CD4-positive, alpha-beta T cell (primary cell): Measurements from ENCODE around the gene MYBPH. TPM values are rescaled to one million over a fixed set of nuclear protein-coding genes. Genes with fewer than 3 reads are reported as not detected.

ENCODE experiments used
- ATAC-seq: fragments of 200-7000 bp; cut with Tn5 transposase; one replicate; pipeline ENCODE4 v1.10.0; 2022; ENCODE audit warnings: mild to moderate bottlenecking; ENCODE audit not compliant: poor library complexity
- CTCF ChIA-PET: fragments of 350-600 bp; sonication (Branson Sonifier 250); formaldehyde crosslinking; loops from one replicate; lab custom pipeline; 2021; ENCODE audit warnings: antibody characterized with exemption, inconsistent platforms; lab: Charles Lee
- POLR2A ChIA-PET: fragments of 350-600 bp; sonication (Branson Sonifier 250); formaldehyde crosslinking; loops from one replicate; lab custom pipeline; 2021; ENCODE audit warnings: antibody characterized with exemption, inconsistent platforms; lab: Charles Lee
- DNase-seq, 14 experiments: peaks; one replicate each; pipeline ENCODE4 v3.0.0-alpha.2; 2013 to 2020; ENCODE audit warnings: mixed read lengths in 2 of 14
- H3K27ac ChIP-seq, 2 donors: one replicate each; pipeline versions ENCODE4 v1.5.1 to v1.7.0; 2013; ENCODE audit warnings: low read length in 2 of 2, low read depth in 1 of 2, mild to moderate bottlenecking in 1 of 2
- H3K27me3 ChIP-seq, 2 experiments: 1 replicate in 1 of 2; 2 replicates in 1 of 2; pipeline versions ENCODE4 v1.6.1 to v1.7.0; 2013; ENCODE audit warnings: low read length in 2 of 2, control low read depth in 1 of 2, mild to moderate bottlenecking in 1 of 2, moderate library complexity in 1 of 2; ENCODE audit not compliant: insufficient read depth in 2 of 2, control insufficient read depth in 1 of 2
- H3K36me3 ChIP-seq: one replicate; pipeline ENCODE4 v1.6.1; 2013; ENCODE audit warnings: low read length, control low read depth; ENCODE audit not compliant: insufficient read depth
- H3K4me1 ChIP-seq: one replicate; pipeline ENCODE4 v1.6.1; 2013; ENCODE audit warnings: low read length, control low read depth; ENCODE audit not compliant: insufficient read depth
- H3K4me3 ChIP-seq: one replicate; pipeline ENCODE4 v1.5.1; 2013; ENCODE audit warnings: mild to moderate bottlenecking, low read length, moderate library complexity
- H3K9me3 ChIP-seq, 2 experiments: 1 replicate in 1 of 2; 2 replicates in 1 of 2; pipeline versions ENCODE4 v1.6.1 to v1.7.0; 2013; ENCODE audit warnings: low read length in 2 of 2, mild to moderate bottlenecking in 2 of 2, control low read depth in 1 of 2, moderate library complexity in 1 of 2; ENCODE audit not compliant: control insufficient read depth in 1 of 2, insufficient read depth in 1 of 2
- H3K27ac Mint-ChIP-seq: one replicate; pipeline ENCODE4 v1.8.0; 2020; ENCODE audit warnings: mixed read lengths
- H3K27me3 Mint-ChIP-seq: one replicate; pipeline ENCODE4 v1.8.0; 2021; ENCODE audit warnings: mixed read lengths
- H3K36me3 Mint-ChIP-seq: one replicate; pipeline ENCODE4 v1.8.0; 2021; ENCODE audit warnings: low read depth, mixed read lengths
- H3K4me1 Mint-ChIP-seq: one replicate; pipeline ENCODE4 v1.8.0; 2021; ENCODE audit warnings: low read depth, mixed read lengths
- H3K4me3 Mint-ChIP-seq: one replicate; pipeline ENCODE4 v1.8.0; 2020; ENCODE audit warnings: mild to moderate bottlenecking, mixed read lengths
- H3K9me3 Mint-ChIP-seq: one replicate; pipeline ENCODE4 v1.8.0; 2020; ENCODE audit warnings: mixed read lengths
- CTCF ChIP-seq: fragments of 200-600 bp; IDR thresholded peaks from one replicate; pipeline ENCODE4 v1.8.0; 2022; ENCODE audit warnings: antibody characterized with exemption, mild to moderate bottlenecking
- intact Hi-C, 2 experiments: fragments of 100-400 bp; cut with DNase I in 1 of 2; cut with micrococcal nuclease in 1 of 2; formaldehyde crosslinking; loops; one replicate each; pipeline versions ENCODE4 v1.15.1 to v1.9.0; 2023 to 2025; cut with DNase I, micrococcal nuclease
- total RNA-seq, 174 experiments: library from RNA in 2 of 174; stranded (reverse) in 2 of 174; gene quantifications; one replicate each; pipeline ENCODE4 v1.2.3 and lab custom pipeline; 2021 to 2026

MYBPH gene
- total RNA-seq, 2 experiments from 2014 or later = not detected

- H3K4me1 Mint-ChIP-seq = no peaks in the 10 kb centered on the region
- no peaks in the 10 kb centered on the region for H3K36me3 ChIP-seq
- ChIA-PET POLR2A (no interaction called here), CTCF (no interaction called here)
- no peak overlapping the region for H3K27ac ChIP-seq
- TF ChIP-seq CTCF = no peak
- H3K36me3 Mint-ChIP-seq = no peaks in the 10 kb centered on the region
- ATAC-seq (no peak), DNase-seq (no peak)
- H3K4me3 ChIP-seq = no peak overlapping the region
- H3K27ac Mint-ChIP-seq = no peak overlapping the region
- intact Hi-C loops = no loop called here
- no peaks in the 10 kb centered on the region for H3K9me3 ChIP-seq
- H3K4me3 Mint-ChIP-seq = no peak overlapping the region
- peaks cover 5% of the 10 kb centered on the region for H3K27me3 Mint-ChIP-seq
- no peaks in the 10 kb centered on the region for H3K9me3 Mint-ChIP-seq
- no peaks in the 10 kb centered on the region for H3K27me3 ChIP-seq
- H3K4me1 ChIP-seq = no peaks in the 10 kb centered on the region
These were observed 14.3 kb upstream of the MYBPH start for GRCh38 chr1:203189951-203190352.

- Mint-ChIP-seq H3K27ac (no peak overlapping the region), H3K4me3 (no peak overlapping the region), H3K4me1 (no peaks in the 10 kb centered on the region), H3K36me3 (no peaks in the 10 kb centered on the region), H3K9me3 (no peaks in the 10 kb centered on the region), H3K27me3 (peaks cover 5% of the 10 kb centered on the region)
- CTCF ChIA-PET = no interaction called here
- H3K36me3 ChIP-seq = no peaks in the 10 kb centered on the region
- no peaks in the 10 kb centered on the region for H3K4me1 ChIP-seq
- intact Hi-C loops = no loop called here
- no peaks in the 10 kb centered on the region for H3K9me3 ChIP-seq
- DNase-seq = no peak
- POLR2A ChIA-PET = no interaction called here
- ATAC-seq = no peak
- no peak overlapping the region for H3K4me3 ChIP-seq
- no peaks in the 10 kb centered on the region for H3K27me3 ChIP-seq
- TF ChIP-seq CTCF = no peak
- H3K27ac ChIP-seq = no peak overlapping the region
These were observed 13.1 kb upstream of the MYBPH start for GRCh38 chr1:203188686-203189232.

- DNase-seq (no peak), ATAC-seq (no peak)
- Histone ChIP-seq H3K27me3 (no peaks in the 10 kb centered on the region), H3K9me3 (no peaks in the 10 kb centered on the region), H3K4me1 (no peaks in the 10 kb centered on the region), H3K27ac (no peak overlapping the region), H3K4me3 (no peak overlapping the region), H3K36me3 (no peaks in the 10 kb centered on the region)
- TF ChIP-seq CTCF = no peak
- H3K27ac Mint-ChIP-seq = no peak overlapping the region
- no peaks in the 10 kb centered on the region for H3K9me3 Mint-ChIP-seq
- no peaks in the 10 kb centered on the region for H3K4me1 Mint-ChIP-seq
- POLR2A ChIA-PET = no interaction called here
- intact Hi-C loops = no loop called here
- no peaks in the 10 kb centered on the region for H3K36me3 Mint-ChIP-seq
- peaks cover 5% of the 10 kb centered on the region for H3K27me3 Mint-ChIP-seq
- H3K4me3 Mint-ChIP-seq = no peak overlapping the region
- CTCF ChIA-PET = interaction anchor here (0.7 kb wide), 1 partner anchor 43 kb away, joined by 3 read pairs; no protein-coding TSS in a partner anchor
These were observed 12.2 kb upstream of the MYBPH start for GRCh38 chr1:203187689-203188264.
